ENCODE measurements around the gene UCHL3.

DNA sequence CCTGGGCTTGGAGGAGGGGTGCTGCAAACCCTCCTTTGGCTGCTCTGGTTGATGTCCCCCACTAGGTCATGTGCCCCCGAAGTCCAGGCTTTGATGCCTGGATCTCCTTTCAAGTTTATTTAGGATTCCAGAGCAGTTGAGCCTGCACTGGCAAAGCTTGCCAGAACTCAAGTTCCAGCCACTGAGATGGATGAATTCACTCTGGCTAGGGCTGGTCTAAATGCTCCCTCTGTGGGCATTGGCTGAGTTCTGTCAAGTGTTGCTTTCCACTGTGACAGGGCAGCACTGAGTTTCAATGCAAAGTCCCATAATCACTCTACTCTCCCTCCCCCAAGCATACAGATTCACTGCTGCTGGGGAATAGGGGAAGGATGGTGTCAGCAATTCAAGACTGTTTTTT lies 68.7 kb downstream of the UCHL3 start:
- TF ChIP-seq, protein P1, sequence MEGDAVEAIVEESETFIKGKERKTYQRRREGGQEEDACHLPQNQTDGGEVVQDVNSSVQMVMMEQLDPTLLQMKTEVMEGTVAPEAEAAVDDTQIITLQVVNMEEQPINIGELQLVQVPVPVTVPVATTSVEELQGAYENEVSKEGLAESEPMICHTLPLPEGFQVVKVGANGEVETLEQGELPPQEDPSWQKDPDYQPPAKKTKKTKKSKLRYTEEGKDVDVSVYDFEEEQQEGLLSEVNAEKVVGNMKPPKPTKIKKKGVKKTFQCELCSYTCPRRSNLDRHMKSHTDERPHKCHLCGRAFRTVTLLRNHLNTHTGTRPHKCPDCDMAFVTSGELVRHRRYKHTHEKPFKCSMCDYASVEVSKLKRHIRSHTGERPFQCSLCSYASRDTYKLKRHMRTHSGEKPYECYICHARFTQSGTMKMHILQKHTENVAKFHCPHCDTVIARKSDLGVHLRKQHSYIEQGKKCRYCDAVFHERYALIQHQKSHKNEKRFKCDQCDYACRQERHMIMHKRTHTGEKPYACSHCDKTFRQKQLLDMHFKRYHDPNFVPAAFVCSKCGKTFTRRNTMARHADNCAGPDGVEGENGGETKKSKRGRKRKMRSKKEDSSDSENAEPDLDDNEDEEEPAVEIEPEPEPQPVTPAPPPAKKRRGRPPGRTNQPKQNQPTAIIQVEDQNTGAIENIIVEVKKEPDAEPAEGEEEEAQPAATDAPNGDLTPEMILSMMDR (IDR thresholded peaks at IDR 0.05): no peak
- TF ChIP-seq POLR2A (IDR thresholded peaks at IDR 0.05): no peak

All from lower leg skin (tissue), 3 donors.